K562 (cell line): ENCODE data around the gene ELK1. TPM values are rescaled to one million over a fixed set of nuclear protein-coding genes. Genes with fewer than 3 reads are reported as not detected.

ENCODE experiments used
- ATAC-seq: fragments of 200-7000 bp; cut with Tn5 transposase; 3 replicates; pipeline ENCODE4 v1.9.1; 2020; ENCODE audit warnings: moderate library complexity
- BruUV-seq: library from RNA; stranded (reverse); fragments of 400-500 nt; replicated peaks from 2 replicates; lab custom pipeline; 2021; lab: Mats Ljungman, UMichigan
- CTCF ChIA-PET: fragments of 300-600 bp; formaldehyde crosslinking; extraction: SDS; loops from one replicate; lab custom pipeline; 2021; ENCODE audit warnings: low intra/inter-chr PET ratio; lab: Yijun Ruan, JAX
- POLR2A ChIA-PET: fragments of 300-600, 350-650 bp; sonication (Branson Sonifier 250); formaldehyde crosslinking; extraction: SDS; loops from one replicate; lab custom pipeline; 2021; ENCODE audit warnings: antibody characterized with exemption, inconsistent platforms; lab: Yijun Ruan, JAX
- DNase-seq, 4 experiments: peaks; one replicate each; pipeline versions ENCODE4 v3.0.0 to v3.0.0-alpha.2; 2011 to 2018; ENCODE audit warnings: low spot score in 3 of 4, mixed read lengths in 3 of 4; ENCODE audit errors: extremely low read depth in 1 of 4
- FAIRE-seq: peaks from 2 replicates; lab custom pipeline; 2011; peaks lifted over from hg19 to GRCh38; lab: Jason Lieb, UNC
- H2AFZ ChIP-seq: 2 replicates; pipeline ENCODE4 v1.6.0; 2011; ENCODE audit warnings: low read depth, low read length, control low read depth, inconsistent platforms
- H3K27ac ChIP-seq: fragments of 200-600 bp; 3 replicates; pipeline ENCODE4 v1.8.0; 2011; ENCODE audit warnings: low read depth, mild to moderate bottlenecking, control low read depth, inconsistent platforms, low read length, moderate library complexity, mixed read lengths; ENCODE audit errors: extremely low read depth
- H3K27me3 ChIP-seq, 2 experiments: fragments of 300-600 bp in 1 of 2; 2 replicates in 1 of 2; 3 replicates in 1 of 2; pipeline versions ENCODE4 v1.6.0 to v1.8.0; 2011; ENCODE audit warnings: inconsistent platforms in 2 of 2, low read length in 2 of 2, mild to moderate bottlenecking in 1 of 2, mixed read lengths in 1 of 2, moderate library complexity in 1 of 2; ENCODE audit not compliant: control insufficient read depth in 2 of 2, insufficient read depth in 2 of 2
- H3K36me3 ChIP-seq: fragments of 300-600 bp; 3 replicates; pipeline ENCODE4 v1.8.0; 2011; ENCODE audit warnings: mild to moderate bottlenecking, low read length, inconsistent platforms; ENCODE audit not compliant: control insufficient read depth, insufficient read depth
- H3K4me1 ChIP-seq, 2 experiments: fragments of 200-600 bp in 1 of 2; replicated peaks in 1 of 2; 2 replicates in 1 of 2; 3 replicates in 1 of 2; pipeline versions ENCODE4 v1.5.1 to v1.8.0; 2011; ENCODE audit warnings: inconsistent platforms in 2 of 2, low read length in 2 of 2, mild to moderate bottlenecking in 1 of 2, mixed read lengths in 1 of 2, moderate library complexity in 1 of 2; ENCODE audit not compliant: control insufficient read depth in 2 of 2, insufficient read depth in 2 of 2
- H3K4me2 ChIP-seq: 2 replicates; pipeline ENCODE4 v1.6.1; 2011; ENCODE audit warnings: low read length, control low read depth, inconsistent platforms, mixed read lengths; ENCODE audit not compliant: insufficient read depth
- H3K4me3 ChIP-seq: fragments of 200-600 bp; sonication (generic), shearing (Covaris generic); 2 replicates; pipeline ENCODE4 v1.5.1; 2016; ENCODE audit warnings: control low read depth, inconsistent platforms
- H3K79me2 ChIP-seq: fragments of 200-600 bp; 3 replicates; pipeline ENCODE4 v1.8.0; 2011; ENCODE audit warnings: low read length, inconsistent platforms; ENCODE audit not compliant: control insufficient read depth, insufficient read depth
- H3K9ac ChIP-seq, 2 experiments: 2 replicates each; pipeline versions ENCODE4 v1.6.0 to v1.6.1; 2011; ENCODE audit warnings: low read depth in 2 of 2, low read length in 2 of 2, control low read depth in 1 of 2, inconsistent platforms in 1 of 2, mild to moderate bottlenecking in 1 of 2, mixed read lengths in 1 of 2; ENCODE audit not compliant: insufficient read depth in 1 of 2
- H3K9me1 ChIP-seq: one replicate; pipeline ENCODE4 v1.6.0; 2011; ENCODE audit warnings: inconsistent platforms, mild to moderate bottlenecking, low read length, moderate library complexity; ENCODE audit not compliant: control insufficient read depth, insufficient read depth
- H3K9me3 ChIP-seq: replicated peaks from 2 replicates; pipeline ENCODE4 v1.5.1; 2011; ENCODE audit warnings: low read depth, low read length, inconsistent platforms; ENCODE audit not compliant: control insufficient read depth, insufficient read depth
- H4K20me1 ChIP-seq: replicated peaks from 2 replicates; pipeline ENCODE4 v1.6.1; 2011; ENCODE audit warnings: low read length, inconsistent platforms, mixed read lengths; ENCODE audit not compliant: control insufficient read depth, insufficient read depth
- ATF7 ChIP-seq: fragments of 450-650 bp; IDR thresholded peaks from 2 replicates; pipeline ENCODE4 v1.7.1; 2014; ENCODE audit warnings: mild to moderate bottlenecking, moderate library complexity
- CHCHD3 ChIP-seq: fragments of 250-450 bp; sonication (Bioruptor Pico); IDR thresholded peaks from 2 replicates; pipeline ENCODE4 v2.1.2; 2022; ENCODE audit warnings: mild to moderate bottlenecking
- DPF2 ChIP-seq: fragments of 450-650 bp; IDR thresholded peaks from 2 replicates; pipeline ENCODE4 v1.6.1; 2016
- EP300 ChIP-seq: IDR thresholded peaks from 2 replicates; pipeline ENCODE4 v1.6.1; 2012; ENCODE audit warnings: low read length, improper control_type of control experiment
- GATAD2B ChIP-seq: fragments of 450-650 bp; IDR thresholded peaks from 2 replicates; pipeline ENCODE4 v1.6.1; 2017; ENCODE audit warnings: mild to moderate bottlenecking, borderline replicate concordance
- NFYB ChIP-seq: IDR thresholded peaks from 2 replicates; pipeline ENCODE4 v1.6.1; 2011; ENCODE audit warnings: mild to moderate bottlenecking, moderate library complexity; ENCODE audit not compliant: insufficient read length; ENCODE audit errors: extremely low read depth
- NKRF ChIP-seq: fragments of 450-650 bp; IDR thresholded peaks from 2 replicates; pipeline ENCODE4 v1.6.1; 2016; ENCODE audit warnings: borderline replicate concordance
- OTX1 ChIP-seq: fragments of 450-650 bp; formaldehyde crosslinking; IDR thresholded peaks from 2 replicates; pipeline ENCODE4 v1.4.0; 2022; ENCODE audit warnings: mild to moderate bottlenecking
- PKNOX1 ChIP-seq: fragments of 450-650 bp; IDR thresholded peaks from 2 replicates; pipeline ENCODE4 v1.6.1; 2016
- TFAM ChIP-seq: fragments of 250-450 bp; sonication (Bioruptor Pico); conservative IDR thresholded peaks from 2 replicates; pipeline ENCODE4 v1.5.0; 2021; ENCODE audit warnings: mild to moderate bottlenecking, moderate library complexity
- ZNF175 ChIP-seq: fragments of 200-800 bp; sonication (Bioruptor generic); IDR thresholded peaks from 2 replicates; pipeline ENCODE4 v1.6.1; 2016; ENCODE audit warnings: low read depth, mild to moderate bottlenecking, missing genetic modification characterization, missing compliant biosample characterization
- ZNF197 ChIP-seq: fragments of 200-800 bp; sonication (Bioruptor generic); IDR thresholded peaks from 2 replicates; pipeline ENCODE4 v1.6.1; 2016; ENCODE audit warnings: low read depth, missing genetic modification characterization, missing compliant biosample characterization
- ZNF75A ChIP-seq: fragments of 450-650 bp; formaldehyde crosslinking; IDR thresholded peaks from 2 replicates; pipeline ENCODE4 v1.4.0; 2020; ENCODE audit warnings: mild to moderate bottlenecking
- ZNF79 ChIP-seq: fragments of 250-450 bp; sonication (Bioruptor Pico); IDR thresholded peaks from 2 replicates; pipeline ENCODE4 v1.4.0; 2020; ENCODE audit warnings: low read depth, mild to moderate bottlenecking, moderate library complexity
- WGBS: fragments of 100-300 bp; shearing (Covaris generic); methylation state at CpG from one replicate; pipeline ENCODE4 v1.1.6; 2016; ENCODE audit warnings: low coverage, mixed read lengths; ENCODE audit not compliant: insufficient coverage; ENCODE audit errors: missing lambda C conversion rate; 5-methylcytosine and 5-hydroxymethylcytosine counted together
- in situ Hi-C: fragments of 300-500 bp; cut with MboI; formaldehyde crosslinking; loops from 4 replicates; pipeline ENCODE4 v1.15.0; 2018; ENCODE audit warnings: inconsistent platforms, mixed read lengths
- intact Hi-C: fragments of 100-400 bp; cut with micrococcal nuclease; formaldehyde crosslinking; loops from 2 replicates; pipeline ENCODE4 v1.14.2; 2022
- polyA plus RNA-seq, 8 experiments: library from polyadenylated mRNA; depleted of rRNA in 4 of 8; stranded (reverse) in 5 of 8; unstranded in 3 of 8; fragments of >200 nt; fragmentation: Nextera tagmentation in 2 of 8; fragmentation: Illumina TruSeq in 1 of 8; extraction: Ambion mirVana in 2 of 8; extraction: Trizol in 1 of 8; gene quantifications; 2 replicates each; pipeline versions ENCODE4 v1.2.1 to v1.2.3, GENCODE V29; 2011 to 2014; ENCODE audit warnings: inconsistent platforms in 1 of 8, missing spikeins in 1 of 8
- total RNA-seq, 7 experiments: library from RNA; depleted of rRNA in 6 of 7; stranded (reverse); fragments of >200 nt in 6 of 7; fragmentation: Illumina TruSeq in 2 of 7; extraction: Trizol in 2 of 7; gene quantifications; 2 replicates each; pipeline versions ENCODE4 v1.2.1 to v1.2.3, GENCODE V29; 2011 to 2021; ENCODE audit warnings: low replicate concordance in 1 of 7
- TF ChIP-seq, protein P1 (sequence below): IDR thresholded peaks from 2 replicates; pipeline ENCODE4 v1.6.1; 2011; ENCODE audit not compliant: insufficient read length; ENCODE audit errors: extremely low read depth
- TF ChIP-seq, protein P2 (sequence below): fragments of 450-650 bp; formaldehyde crosslinking; IDR thresholded peaks from 2 replicates; pipeline ENCODE4 v1.4.0; 2022; ENCODE audit warnings: missing genetic modification characterization

ELK1 gene
- total and polyA plus RNA-seq, 9 of the 15 experiments (the other 6 are each of a cell fraction or from before 2014, with no cell fraction given) = 4.4 to 74.9 (median 26.5) TPM

DNA sequence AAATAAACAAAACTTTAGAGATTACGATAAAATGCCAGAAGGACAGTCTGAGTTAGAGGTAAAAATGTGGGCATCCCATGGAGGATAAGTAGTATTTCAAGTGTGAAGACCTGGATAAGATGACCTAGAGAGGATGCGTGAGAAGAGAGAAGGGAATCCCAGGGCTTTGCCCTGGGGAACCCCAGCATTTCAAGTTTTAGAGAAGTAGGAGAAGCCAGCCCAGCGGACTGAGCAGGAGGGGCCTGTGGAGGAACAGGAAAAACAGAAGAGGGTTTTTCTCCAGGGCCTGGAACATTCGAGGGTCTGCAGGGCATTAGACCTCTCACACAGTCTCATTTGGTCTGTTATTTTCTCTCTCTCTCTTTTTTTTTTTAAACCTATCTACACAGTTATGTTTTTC, 17.7 kb downstream of the ELK1 start:
- no peak for FAIRE-seq
- no peaks in the 10 kb centered on the region for H3K79me2 ChIP-seq
- peaks cover 27% of the 10 kb centered on the region; the same call in 1 of the 3 replicates for H3K36me3 ChIP-seq
- H3K4me3 ChIP-seq = no peak overlapping the region
- POLR2A ChIA-PET = no interaction called here
- CTCF ChIA-PET = no interaction called here
- H2AFZ ChIP-seq = no peak overlapping the region
- H3K9ac ChIP-seq = no peak overlapping the region
- H3K4me2 ChIP-seq = no peak overlapping the region
- no peaks in the 10 kb centered on the region for H3K27me3 ChIP-seq
- BruUV-seq = no TSS peak
- no peaks in the 10 kb centered on the region; the same call in 1 of the 2 replicates for H4K20me1 ChIP-seq
- H3K9me1 ChIP-seq = no peaks in the 10 kb centered on the region
- TF ChIP-seq NFYB (no peak), PKNOX1 (no peak), CHCHD3 (CRISPR knock-in tag) (no peak), ZNF75A (CRISPR knock-in tag) (no peak), TFAM (CRISPR knock-in tag) (no peak), GATAD2B (no peak), EP300 (no peak), ZNF197 (no peak), ATF7 (no peak), OTX1 (CRISPR knock-in tag) (no peak), ZNF79 (CRISPR knock-in tag) (no peak), DPF2 (no peak), ZNF175 (CRISPR knock-in tag) (no peak), NKRF (no peak)
- TF ChIP-seq, protein P1, sequence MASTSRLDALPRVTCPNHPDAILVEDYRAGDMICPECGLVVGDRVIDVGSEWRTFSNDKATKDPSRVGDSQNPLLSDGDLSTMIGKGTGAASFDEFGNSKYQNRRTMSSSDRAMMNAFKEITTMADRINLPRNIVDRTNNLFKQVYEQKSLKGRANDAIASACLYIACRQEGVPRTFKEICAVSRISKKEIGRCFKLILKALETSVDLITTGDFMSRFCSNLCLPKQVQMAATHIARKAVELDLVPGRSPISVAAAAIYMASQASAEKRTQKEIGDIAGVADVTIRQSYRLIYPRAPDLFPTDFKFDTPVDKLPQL = no peak
- TF ChIP-seq, protein P2, sequence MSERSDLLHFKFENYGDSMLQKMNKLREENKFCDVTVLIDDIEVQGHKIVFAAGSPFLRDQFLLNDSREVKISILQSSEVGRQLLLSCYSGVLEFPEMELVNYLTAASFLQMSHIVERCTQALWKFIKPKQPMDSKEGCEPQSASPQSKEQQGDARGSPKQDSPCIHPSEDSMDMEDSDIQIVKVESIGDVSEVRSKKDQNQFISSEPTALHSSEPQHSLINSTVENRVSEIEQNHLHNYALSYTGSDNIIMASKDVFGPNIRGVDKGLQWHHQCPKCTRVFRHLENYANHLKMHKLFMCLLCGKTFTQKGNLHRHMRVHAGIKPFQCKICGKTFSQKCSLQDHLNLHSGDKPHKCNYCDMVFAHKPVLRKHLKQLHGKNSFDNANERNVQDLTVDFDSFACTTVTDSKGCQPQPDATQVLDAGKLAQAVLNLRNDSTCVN = no peak
- TF ChIP-seq, all 486 proteins: peak for 0
- Histone ChIP-seq H3K9me3 (no peaks in the 10 kb centered on the region), H3K27ac (no peak overlapping the region), H3K4me1 (peaks cover 11% of the 10 kb centered on the region in 2 experiments)
- no peak for ATAC-seq
- WGBS = 89% methylated on average over 3 of the region's 4 CpGs
- DNase-seq = no peak
- intact Hi-C loops (no loop called here), in situ Hi-C loops (no loop called here)
